GM21737 (cell line): ENCODE results near the gene LGALS7.
"Not testable (repeated sequence)": the region's sequence is repeated elsewhere in the genome, so short reads cannot be mapped to it uniquely, and the experiment has no call there.

Experiments used
- ATAC-seq: cut with Tn5 transposase; IDR thresholded peaks from one replicate; pipeline ENCODE4 v1.9.1; 2021; ENCODE audit warnings: mild to moderate bottlenecking, moderate library complexity; ENCODE audit not compliant: unreplicated experiment

LGALS7 gene

DNA sequence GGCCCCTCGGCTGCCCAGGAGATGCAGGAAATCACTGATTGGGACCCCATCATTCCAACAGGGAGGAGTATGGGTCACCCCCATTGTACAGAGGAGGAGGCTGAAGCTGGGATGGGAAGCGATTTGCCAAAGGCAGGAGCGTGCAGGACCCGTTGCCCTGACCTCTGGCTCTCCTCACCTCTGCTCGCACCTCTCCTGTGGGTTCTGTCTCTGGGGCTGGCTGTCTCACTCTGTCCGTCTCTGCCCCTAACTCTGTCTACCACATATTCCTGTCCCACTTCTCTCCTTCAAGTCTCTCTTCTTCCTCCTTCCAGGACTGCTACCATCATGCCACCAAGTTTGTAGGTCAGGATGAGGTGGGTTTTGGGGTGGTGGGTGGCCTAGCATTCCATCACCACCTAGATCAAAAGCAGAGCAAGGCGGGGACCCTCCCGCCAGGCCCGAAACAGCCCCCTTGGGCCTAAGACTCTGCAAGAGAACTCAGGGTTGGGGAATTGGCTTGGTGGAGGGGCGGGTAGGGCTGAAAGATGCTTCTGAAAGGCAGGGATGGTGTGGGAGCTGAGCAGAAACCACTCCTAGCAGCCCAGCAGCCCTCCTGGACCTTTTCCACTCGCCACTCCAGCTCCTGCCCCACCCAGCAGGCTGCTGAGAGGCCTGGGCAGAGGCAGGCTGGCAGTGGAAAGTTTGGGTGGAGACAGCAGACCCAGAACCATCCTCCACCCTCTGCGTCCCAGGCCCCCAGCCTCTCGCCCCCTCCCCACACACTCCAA is 1.0 kb upstream of the LGALS7 start:
- no peak for ATAC-seq

DNA sequence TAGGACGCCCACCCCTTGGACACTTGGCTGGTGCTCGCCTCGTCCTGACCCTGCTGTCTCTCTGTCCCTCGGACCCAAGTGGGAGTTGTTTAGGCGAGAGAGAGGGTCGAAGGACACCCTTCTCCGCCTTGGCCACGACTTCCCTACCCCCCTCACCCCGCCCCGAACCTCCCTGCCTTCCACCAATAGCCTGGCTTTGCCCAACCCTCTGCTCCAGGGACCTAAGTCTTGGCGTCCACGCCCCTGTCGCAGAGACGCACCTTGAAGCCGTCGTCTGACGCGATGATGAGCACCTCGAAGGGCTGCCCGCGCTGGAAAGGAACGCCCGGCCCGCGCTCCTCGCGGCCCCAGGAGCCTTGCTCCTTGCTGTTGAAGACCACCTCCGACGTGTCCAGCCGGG is 1.7 kb downstream of the LGALS7 start:
- not testable (repeated sequence) for ATAC-seq

DNA sequence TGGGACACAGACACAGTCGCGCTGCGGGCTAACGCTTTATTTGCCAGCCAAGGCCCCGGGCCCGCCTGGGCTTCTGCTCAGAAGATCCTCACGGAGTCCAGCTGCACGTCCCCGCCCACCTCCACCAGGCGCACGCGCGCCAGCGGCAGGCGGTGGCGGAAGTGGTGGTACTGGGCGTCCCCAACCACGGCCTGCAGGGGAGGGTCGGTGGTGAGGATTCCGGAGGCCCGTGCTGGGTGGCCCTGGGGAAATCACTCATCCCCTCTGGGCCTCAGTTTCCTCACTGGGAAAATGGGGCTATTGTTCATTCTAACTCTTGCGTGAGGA is 2.4 kb downstream of the LGALS7 start:
- ATAC-seq, result peak; percentile 52

DNA sequence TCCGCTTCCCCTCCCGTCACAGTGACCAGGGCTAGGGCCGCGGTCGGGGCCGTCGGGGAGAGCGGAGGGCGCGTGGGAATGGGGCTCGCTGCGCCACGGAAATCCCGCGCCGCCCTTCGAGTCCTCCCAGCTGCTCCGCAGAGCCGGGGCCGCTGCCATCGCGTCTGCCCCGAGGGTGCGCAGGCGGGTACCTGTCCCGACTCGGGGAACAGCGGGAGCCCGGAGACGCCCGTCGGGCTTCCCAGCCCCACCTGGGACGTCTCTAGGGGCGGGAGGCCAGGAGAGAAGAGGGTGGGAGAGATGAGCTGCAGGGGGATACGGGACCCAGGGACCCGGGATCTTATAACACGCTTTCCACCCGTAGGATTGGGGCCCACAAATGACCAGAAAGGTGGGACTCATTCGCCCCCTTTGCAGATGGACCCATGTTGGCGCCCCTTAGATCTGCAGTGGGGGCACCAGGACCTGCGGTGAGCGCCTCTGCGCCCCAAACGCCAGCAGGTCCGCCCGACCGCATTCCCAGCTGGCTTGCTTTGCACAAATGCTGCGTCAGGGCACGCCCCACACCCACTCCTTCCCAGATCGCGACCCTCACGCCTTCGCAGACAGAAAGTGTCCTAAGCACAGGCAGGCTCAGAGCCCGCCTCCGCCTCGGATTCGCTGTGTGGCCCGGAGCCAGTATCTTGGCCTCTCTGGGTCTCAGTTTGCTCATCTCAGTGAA is 2.9 kb downstream of the LGALS7 start:
- ATAC-seq, result peak; percentile 8

DNA sequence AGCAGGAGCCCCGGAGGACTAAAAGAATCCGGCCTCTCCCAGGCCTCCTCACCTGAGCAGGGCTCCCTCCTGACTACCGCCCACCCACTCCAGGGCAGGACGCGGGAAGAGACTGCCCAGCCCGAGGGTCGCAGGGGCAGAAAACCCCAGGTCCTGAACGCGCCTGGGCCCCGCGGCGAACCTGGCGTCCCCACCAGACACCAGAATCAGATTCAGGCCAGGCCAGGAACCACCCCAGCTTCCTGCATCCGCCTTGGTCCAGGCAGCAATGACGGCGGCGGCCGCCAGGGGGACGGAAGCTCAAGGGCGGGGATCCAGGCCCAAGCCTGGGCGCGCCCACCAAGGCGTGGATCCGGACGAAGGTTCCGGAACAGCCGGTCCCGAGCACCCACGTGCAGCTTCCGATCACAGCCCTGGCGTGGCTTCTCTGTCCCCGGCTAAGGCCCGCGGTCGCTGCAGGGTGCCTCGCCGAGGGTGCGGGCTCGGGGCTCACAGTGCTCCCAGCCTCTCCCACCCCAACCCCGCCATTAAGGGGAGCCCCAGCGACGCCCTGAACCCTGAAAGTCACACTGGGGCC is 3.6 kb downstream of the LGALS7 start:
- ATAC-seq, result peak; percentile 65

DNA sequence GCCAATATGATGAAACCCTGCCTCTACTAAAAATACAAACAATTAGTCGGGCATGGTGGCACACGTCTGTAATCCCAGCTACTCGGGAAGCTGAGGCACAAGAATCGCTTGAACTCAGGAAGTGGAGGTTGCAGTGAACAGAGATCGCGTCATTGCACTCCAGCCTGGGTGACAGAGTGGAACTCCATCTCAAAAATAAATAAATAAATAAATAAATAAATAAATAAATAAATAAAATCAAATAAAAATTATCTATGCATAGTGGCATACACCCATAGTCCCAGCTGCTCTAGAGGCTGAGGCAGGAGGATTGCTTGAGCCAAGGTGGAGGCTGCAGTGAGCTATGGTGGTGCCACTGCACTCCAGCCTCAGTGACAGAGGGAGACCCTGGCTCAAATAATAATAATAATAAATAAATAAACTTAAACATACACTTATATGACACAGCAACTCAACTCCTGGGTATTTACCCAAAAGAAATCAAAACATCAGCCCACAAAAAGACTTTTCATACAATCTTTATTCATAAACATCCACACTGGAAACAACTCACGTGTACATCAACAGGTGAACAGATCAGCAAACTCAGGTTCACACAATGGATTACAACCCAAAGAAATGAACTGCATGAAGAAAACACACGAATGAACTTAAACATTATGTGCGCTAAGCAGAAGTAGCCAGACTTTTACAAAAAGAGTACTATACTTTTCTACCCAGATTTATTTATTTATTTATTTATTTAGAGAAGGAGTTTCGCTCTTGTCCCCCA is 6.9 kb downstream of the LGALS7 start:
- ATAC-seq, result no peak

DNA sequence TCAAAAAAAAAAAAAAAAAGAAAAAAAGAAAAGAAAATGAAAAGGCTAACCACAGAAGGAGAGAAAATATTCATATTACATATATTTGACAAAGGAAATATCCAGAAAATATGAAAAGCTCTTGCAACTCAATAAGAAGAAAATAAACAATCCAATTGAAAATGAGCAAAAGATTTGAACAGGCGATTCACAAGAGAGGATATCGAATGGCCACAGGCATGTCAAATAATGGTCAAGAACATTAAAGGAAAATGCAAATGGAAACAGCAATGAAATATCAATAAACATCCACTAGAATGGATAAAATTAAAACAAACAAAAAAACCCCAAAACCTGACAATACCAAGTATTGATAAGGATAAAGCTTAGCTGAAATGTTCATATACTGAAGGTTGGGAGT is 8.1 kb downstream of the LGALS7 start:
- ATAC-seq, result no peak

DNA sequence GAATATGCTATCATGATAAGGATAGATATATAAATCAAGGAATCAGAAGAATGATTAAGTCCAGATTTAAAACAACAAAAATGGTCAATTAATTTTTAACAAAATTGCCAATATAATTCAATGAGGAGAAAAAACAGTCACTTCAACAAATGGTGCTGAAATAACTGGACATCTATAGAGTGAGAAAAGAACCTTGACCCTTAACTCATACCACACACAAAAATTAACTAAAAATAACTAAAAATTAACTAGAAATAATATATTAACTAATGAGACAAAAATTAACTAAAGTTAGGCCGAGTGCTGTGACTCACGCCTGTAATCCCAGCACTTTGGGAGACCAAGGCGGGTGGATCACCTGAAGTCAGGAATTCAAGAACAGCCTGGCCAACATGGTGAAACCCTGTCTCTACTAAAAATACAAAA is 9.5 kb downstream of the LGALS7 start:
- ATAC-seq, result no peak

DNA sequence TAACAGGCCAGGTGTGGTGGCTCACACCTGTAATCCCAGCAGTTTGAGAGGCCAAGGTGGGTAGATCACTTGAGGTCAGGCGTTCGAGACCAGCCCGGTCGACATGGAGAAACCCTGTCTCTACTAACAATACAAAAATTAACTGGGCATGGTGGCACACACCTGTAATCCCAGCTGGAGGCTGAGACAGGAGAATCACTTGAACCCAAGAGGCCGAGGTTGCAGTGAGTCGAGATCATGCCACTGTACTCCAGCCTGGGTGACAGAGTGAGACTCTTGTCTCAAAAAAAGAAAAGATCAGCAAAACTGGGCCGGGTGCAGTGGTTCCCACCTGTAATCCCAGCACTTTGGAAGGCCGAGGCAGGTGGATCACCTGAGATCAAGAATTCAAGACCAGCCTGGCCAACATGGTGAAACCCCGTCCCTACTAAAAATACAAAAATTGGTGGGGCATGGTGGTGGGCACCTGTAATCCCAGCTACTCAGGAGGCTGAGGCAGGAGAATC is 11.4 kb downstream of the LGALS7 start:
- ATAC-seq, result not testable (repeated sequence)

DNA sequence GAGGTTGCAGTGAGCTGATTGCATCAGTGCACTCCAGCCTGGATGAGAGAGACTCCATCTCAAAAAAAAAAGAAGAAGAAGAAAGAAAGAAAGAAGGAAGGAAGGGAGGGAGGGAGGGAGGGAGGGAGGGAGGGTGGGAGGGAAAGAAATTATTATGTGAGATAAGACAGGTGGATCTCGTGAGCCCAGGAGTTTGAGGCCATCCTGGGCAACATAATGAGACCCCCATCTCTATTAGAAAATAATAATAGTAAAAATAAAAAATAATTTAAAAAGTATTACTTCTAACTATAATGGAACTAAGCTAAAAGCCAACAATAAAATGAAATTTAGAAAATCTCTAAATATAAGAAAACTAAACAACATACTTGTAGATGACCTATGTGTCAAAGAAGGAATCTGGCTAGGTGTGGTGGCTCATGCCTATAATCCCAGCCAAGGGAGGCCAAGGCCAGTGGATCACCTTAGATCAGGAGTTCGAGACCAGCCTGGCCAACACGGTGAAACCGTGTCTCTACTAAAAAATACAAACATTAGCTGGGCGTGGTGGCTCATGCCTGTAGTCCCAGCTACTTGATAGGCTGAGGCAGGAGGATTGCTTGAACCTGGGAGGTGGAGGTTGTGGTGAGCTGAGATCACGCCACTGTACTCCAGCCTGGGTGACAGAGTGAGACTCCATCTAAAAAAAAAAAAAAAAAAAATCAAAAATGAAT is 12.4 kb downstream of the LGALS7 start:
- not testable (repeated sequence) for ATAC-seq

DNA sequence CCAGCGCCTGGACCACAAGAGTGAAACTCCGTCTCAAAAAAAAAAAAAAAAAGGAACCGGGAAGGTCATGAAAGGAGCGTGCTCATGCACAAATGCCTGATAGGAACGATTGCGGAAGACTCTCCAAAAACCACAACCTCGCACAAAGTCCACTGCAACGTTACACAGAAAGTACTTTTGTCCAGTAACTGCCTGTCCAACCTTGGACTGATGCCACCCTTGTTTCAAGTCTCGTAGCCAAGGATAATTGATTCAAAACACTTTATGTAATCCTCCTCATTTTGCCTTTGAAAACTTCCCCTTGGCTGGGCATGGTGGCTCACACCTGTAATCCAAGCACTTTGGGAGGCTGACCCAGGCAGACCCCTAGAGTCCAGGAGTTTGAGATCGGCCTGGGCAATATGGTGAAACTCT is 13.7 kb downstream of the LGALS7 start:
- no peak for ATAC-seq

DNA sequence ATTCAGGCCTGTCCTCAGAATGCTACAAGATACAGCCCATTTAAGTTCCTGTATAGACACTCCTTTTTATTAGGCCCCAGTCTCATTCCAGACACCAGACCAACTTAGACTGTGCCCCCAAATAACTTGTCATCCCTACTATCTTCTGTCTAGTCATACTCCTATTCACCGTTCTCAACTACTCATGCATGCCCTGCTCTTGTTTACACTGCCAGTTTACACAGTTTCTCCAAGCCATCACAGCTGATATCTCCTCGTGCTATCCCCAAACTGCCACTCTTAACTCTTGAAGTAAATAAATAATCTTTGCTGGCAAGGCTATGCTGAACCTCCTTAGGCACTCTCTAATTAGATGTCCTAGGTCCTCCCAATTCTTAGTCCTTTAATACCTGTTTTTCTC is 19.1 kb downstream of the LGALS7 start:
- not testable (repeated sequence) for ATAC-seq

DNA sequence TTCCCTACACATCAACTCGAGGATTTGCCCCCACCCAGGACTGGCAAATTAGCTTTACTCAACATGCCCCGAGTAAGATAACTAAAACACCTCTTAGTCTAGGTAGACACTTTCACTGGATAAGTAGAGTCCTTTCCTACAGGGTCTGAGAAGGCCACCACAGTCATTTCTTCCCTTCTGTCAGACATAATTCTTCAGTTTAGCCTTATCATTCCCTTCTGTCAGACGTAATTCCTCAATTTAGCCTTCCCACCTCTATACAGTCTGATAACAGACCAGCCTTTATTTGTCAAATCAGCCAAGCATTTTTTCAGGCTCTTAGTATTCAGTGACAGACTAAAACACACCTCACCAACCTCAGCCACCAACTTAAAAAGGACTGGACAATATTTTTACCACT is 19.5 kb downstream of the LGALS7 start:
- ATAC-seq, result not testable (repeated sequence)

DNA sequence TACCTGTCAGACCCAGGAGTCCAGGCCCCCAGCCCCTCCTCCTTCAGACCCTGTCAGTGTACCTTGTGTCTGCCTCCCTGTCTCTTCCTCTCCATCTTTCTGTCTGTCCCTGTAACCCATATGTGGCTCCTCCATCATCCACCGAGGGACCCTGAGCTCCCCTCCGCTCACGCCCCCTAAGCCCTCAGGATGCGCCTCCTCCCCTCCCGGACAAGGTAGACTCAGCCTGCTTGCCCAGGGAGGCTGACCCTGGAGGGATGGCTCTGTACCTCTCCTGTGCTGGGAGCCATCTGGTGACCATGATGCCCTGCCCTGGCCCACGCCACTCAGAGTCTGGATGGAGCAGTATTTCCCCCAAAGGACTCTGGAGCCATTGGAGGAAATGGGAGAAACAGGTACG is 28.0 kb downstream of the LGALS7 start:
- ATAC-seq, result no peak

DNA sequence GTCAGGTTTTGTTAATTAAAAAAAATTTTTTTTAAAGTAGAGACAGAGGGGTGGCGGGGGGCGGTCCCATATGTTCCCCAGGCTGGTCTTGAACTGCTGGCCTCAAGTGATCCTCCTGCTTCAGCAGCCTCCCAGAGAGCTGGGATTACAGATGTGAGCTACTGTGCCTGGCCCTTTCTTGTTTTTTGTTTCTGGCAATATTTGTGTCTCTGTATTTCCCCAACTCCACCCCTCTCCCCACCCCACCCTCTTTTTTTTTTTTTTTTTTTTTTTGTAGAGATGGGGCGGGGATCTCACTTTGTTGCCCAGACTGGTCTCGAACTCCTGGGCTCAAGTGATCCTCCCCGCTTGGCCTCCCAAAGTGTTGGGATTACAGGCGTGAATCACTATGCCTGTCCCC is 28.4 kb downstream of the LGALS7 start:
- ATAC-seq, result no peak

DNA sequence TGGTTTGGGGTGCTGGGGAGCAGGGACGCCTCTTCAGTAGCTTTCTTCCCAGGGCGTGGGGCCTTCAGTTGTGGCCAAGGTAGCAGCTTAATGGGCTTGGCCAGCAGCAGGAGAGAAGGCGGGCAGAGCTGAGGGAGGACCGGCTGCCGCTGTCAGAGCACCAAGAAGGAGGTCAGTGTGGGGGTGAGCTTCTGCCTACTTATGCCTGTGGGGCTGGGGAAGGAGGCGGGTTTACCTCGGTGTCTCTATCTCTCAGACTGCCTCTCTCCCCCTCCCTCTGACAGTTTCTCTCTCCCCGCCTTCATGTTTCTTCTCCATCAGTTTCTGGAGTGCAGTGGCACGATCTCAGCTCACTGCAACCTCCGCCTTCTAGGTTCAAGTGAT is 29.0 kb downstream of the LGALS7 start, which contains the start of gene CAPN12:
TSS of gene CAPN12 (minus strand) at position 177 of the 384 bp plus-strand sequence. CDS start 309 bp downstream, outside the sequence.
- ATAC-seq, result no peak

DNA sequence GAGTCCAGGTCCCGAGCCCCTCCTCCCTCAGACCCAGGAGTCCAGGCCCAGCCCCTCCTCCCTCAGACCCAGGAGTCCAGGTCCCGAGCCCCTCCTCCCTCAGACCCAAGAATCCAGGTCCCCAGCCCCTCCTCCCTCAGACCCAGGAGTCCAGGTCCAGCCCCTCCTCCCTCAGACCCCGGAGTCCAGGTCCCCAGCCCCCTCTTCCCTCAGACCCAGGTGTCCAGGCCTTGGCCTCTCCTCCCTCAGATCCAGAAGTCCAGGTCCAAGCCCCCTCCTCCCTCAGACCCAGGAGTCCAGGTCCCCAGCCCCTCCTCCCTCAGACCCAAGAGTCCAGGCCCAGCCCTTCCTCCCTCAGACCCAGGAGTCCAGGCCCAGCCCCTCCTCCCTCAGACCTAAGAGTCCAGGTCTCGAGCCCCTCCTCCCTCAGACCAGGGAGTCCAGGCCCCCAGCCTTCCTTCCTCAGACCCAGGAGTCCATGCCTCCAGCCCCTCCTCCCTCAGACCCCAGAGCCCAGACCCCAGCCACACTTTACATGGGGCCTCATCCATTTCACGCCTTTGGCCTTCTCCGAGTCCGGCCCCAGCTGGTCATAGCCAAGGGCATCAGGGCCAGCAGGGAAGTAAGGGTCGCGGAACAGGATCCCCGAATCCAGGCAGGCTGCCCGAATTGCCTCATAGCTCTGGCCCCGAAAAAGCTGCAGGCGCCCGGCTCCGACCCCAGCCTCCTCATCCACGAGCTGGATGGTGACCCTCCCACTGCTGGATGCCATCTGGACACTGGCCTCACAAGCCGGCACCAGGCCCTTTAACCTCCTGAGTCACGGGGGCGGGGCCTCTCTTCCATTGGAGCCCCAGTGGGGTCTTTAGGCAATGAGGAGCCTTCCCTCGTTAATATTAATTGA is 29.7 kb downstream of the LGALS7 start:
- no peak for ATAC-seq

DNA sequence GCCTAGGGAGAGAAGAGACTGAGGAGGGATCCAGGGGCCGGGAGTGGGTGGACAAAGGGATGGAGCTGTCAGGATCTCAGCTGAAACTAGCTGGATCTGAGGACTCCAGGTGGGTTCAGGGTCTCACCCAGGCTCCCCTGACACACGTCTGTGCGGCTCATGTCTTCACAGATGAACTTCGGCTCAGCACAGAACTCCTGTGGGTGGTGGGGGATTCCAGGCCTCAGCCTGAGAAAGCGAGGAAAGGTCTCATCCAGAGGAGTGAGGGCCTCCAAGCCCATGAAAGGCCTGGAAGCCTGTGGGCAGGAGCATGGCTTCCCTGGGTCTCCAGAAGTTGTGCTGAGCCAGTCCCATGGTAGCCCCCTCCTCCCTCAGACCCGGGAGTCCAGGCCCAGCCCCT is 30.4 kb downstream of the LGALS7 start:
- ATAC-seq, result no peak

DNA sequence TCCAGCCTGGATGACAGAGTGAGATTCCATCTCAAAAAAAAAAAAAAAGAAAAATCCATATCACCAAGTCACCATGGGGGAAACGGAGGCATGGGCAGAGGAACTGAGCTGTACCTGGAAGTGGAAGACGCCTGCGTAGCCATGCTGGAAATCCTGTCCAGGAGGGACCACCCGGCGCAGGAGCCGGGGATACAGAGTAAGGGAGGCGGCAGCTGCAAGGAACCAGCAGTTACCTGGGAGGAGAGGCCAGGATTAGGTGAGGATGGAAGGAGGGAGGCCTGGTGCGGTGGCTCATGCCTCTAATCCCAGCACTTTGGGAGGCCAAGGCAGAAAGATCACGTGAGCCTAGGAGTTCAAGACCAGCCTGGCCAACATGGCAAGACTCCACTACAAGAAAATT is 31.0 kb downstream of the LGALS7 start:
- no peak for ATAC-seq
